Measurements from ENCODE around the gene IL34.
A peak's percentile ranks its signal among the peaks of the same experiment; 100 is the strongest.

The IL34 gene

GRCh38 chr16:70689035-70689969 lies 42.9 kb downstream of the IL34 start:
- no peak for DNase-seq (ENCODE audit: low read depth)

DNA sequence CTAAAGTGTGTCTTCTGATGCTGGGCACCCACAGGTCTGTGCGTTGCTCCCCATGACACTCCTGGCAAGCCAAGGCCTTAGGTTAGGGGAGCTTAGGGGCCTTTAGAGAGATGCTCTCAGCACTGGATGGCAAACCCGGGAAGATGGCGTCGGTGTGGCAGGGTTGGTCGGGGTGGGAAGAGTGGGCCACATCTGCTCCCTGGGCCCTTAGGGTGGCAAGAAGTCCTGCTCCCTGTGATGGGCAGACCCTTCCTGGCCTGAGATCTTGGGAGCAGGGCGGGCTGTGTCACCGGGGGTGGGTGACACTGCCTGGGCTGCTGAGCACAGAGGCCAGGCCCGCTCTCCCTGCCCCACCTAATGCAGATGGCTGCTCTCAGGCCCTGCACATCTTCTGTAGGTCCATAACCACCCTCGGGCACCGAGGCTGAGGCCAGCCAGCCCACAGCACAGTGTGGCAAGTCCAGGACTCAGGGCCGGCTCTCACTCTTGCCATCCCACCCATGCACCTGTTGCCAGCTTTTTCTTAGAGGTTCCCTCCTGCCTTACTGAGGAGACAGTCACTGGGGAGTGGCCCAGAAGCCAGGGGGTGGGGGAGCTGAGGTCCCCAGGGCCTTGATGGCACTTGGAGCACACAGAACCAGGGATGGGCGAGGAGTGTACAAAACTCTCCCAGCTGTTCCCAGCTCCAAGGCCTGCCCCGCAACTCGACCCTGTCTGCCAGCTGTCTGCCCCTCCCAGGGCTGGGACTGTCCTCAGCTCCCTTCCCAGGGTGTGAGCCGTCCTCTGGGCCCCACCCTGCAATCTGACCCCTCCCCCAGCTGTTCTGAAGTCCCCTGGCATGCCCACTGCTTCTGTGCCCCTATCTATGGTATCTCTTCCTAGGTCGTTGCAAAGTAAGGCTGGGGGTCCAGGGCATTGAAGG lies 43.9 kb downstream of the IL34 start:
- peak; percentile 49 for DNase-seq (ENCODE audit: low read depth)

- DNase-seq (ENCODE audit: low read depth): peak; percentile 100
Observed at GRCh38 chr16:70691223-70692129, 45.1 kb downstream of the IL34 start.

- no peak for DNase-seq (ENCODE audit: low read depth)
Observed at GRCh38 chr16:70692130-70692872, 45.9 kb downstream of the IL34 start.

GRCh38 chr16:70692873-70693671 lies 46.7 kb downstream of the IL34 start:
- no peak for DNase-seq (ENCODE audit: low read depth)

GRCh38 chr16:70694088-70694867 lies 47.9 kb downstream of the IL34 start:
- peak; percentile 91 for DNase-seq (ENCODE audit: low read depth)

GRCh38 chr16:70694868-70695218 lies 48.5 kb downstream of the IL34 start:
- no peak for DNase-seq (ENCODE audit: low read depth)

DNA sequence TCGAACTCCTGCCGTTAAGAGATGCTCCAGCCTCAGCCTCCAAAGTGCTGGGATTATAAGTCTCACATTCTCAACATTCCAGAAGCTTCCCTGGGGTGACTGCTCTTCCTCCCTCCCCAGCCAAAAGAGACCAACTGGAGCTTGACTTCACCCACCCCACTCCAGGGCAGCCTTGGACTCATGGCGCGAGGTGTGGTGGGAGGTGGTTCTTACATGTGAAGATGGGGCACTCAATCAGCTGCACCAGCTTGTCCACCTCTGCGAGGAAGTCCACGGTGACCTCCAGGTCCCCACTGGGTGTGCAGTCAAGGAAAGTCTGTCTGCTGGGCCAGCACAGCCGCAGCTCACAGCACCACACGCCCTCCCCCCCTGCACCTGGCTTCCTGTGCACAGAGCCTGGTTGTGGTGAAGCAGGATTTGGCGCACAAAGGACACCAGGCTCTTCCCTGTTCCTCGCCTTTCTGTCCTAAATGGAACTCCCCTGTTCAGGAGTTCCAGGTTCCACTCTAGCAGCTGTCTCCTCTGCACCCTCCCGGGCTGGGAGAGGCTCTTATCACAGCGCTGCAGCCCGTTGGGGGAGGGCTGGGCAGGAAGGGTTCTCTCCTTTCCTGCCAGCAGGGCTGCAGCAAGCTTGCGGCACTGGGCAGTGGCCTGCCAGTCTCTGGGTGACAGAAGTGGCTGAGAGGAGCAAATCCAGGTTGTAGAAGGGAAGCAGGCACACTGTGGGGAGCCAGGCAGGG lies 49.1 kb downstream of the IL34 start:
- DNase-seq (ENCODE audit: low read depth): no peak

DNA sequence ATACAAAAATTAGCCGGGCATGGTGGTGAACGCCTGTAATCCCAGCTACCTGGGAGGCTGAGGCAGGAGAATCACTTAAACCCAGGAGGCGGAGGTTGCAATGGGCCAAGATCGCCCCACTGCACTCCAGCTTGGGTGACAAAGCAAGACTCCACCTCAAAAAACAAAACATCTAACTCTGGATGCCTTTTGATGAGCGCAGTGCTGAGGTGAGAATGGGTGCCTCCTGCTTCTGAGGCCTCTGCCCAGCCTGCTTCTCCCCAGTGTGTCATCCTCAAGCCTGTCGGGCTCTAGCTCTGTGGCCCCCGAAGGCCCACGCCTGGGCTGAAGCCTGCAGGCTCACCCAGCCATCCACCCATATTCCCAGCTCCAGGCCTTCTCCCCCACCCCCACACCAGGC lies 50.0 kb downstream of the IL34 start:
- DNase-seq (ENCODE audit: low read depth): no peak

DNA sequence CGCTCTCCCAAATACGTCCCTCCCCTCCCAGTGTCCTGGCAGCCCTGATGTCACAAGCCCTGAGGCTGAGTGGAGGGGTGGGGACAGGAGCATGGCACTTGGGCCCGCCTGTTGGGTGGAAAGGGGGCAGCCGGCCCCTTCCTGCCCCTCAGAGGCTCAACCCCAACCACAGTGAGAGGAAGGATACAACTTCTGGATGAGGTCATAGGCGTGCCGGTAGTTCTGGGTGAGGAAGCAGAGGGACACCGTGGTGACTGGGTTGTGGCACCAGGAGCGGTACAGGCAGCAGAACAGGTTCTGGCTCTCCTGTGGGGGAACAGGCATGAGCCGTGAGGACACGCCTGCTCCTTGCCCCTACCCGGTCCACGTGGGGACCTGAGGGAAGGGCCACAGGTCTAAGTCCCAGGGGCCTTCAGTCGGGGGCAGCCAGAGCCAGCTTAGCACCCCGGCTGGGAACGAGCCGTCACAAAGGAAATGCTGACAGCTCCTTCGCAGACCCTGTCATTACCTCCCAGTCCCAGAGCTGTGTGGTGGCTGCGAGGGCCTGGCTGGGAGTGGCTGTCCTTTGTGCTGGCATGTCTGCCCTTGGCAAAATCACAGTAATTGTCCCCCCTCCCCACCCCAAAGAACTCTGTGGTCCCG lies 50.7 kb downstream of the IL34 start:
- no peak for DNase-seq (ENCODE audit: low read depth)

DNA sequence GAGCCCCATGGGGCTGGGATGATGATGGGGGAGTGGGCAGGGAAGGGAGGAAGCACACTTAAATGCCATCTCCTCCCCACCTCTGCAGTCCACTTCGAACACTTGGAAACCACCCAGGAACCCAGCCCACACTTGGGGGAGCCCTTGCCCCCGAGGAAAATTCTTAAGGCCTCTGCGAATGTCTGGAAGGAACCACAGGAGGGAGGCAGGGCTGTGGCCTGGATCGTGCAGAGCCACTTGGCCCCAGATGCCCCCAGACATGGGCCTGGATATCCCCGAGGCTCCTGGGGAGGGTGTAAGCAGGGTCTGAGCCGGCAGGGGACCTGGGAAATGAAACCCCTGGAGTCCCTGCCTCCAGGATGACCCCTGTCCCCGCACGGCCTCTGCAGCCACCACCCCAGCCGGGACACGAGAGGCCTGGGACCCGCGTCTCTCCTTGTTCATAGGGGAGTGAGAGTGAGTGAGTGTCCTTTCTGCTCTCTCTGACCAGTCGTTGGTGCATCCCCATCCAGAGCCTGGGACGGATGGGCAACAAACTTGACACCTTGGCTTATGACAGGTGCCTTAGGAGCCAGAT lies 51.3 kb downstream of the IL34 start:
- peak; percentile 34 for DNase-seq (ENCODE audit: low read depth)

DNA sequence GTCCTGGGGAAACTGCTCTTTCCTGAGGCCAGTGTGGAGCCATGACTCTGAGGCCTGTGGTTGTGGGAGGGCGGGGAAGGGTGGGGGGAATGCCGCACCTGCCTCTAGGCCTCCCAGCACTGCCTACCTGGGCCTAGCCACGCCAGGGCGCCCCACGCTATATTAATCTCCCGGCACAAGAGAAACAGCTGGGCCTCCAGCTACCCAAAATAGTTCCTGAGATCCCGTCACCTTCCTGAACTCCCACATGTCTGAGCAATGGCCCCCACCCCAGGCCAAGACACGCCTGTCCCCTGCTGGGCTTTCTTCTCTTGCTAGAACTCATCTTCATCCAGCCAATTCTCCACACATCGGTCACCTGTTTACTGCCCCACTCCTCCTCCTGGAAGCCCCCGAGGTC lies 52.5 kb downstream of the IL34 start:
- no peak for DNase-seq (ENCODE audit: low read depth)

DNA sequence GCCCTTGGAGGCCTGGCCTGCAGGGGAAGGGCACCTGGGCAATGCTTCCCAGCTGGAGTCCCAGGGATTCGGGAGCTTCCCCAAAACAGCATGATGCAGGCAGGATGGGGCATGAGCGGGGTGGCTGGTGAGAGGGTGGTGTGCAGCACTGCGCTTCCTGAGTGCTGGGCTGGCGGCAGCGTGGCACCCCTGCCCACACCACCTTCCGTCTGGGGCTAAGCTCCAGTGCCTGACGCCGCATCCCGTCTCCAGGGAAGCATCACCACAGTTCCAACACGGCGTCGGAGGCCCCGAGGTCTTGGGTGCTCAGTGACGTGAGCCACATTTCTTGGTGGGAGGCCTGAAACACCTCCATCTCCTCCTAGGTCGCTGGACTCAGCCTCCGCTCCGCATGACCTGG lies 53.3 kb downstream of the IL34 start:
- DNase-seq (ENCODE audit: low read depth): no peak

DNA sequence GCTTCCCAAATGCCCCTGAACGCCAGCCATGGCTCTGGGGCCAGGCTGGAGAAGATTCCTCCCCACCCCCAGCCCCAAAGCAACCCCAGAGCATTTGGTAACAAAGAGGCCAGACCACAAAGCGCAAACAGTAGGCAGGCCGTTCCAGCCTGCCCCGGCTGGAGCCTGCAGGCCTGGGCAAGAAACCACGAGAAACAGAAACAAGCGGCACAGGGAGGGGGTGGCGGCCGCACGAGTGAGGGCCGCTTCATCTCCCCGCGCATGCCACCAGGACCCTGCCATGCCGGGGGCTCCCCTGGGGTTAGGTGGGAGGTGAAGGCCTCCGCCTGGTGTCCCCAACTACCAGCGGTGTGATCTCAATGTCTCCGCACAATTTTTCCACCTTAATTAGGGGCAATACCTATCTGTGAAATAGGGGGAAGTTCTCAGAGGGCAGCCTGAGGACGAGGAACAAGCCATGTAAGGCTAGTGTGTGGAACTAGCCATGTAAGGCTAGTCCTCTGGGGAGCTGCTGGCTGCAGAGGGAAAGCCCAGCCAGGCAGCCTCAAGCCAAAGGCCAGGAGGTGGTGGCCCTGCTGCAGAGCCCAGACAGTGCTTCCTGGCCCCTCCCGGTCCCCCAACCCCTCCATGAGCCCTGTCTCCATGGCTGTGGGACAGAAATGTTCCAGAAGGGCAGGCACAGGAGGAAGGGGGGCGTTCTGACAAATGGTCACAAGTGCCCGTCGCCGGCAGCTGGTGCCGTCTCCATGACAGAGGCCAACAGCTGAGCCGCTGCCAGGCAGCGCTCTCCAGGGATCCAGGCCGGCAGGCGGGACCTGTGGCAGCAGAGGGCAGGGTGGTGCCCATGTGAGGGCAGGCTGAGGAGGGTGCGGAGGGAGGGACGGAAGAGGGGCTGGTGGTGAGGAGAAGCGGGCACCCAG lies 54.0 kb downstream of the IL34 start:
- peak; percentile 17 for DNase-seq (ENCODE audit: low read depth)

DNA sequence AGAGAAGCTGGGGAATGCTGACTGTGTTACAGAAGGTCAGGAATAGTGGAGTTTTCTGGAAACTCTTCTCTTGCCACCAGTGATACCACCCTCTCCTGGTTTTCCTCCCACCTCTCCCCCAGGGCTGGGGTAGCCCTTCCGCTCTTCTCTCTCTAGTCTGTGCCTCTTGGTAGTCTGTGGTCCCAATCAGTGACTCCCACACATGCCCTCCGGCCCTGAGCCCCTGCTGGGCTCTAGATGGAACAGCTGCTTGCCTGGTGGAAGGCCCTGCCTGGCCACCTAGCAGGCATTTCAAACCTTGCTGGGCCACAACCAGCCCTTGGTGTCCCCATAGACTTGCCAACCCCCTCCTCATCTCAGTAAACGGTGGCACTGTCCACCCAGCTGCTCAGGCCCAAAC lies 54.7 kb downstream of the IL34 start:
- DNase-seq (ENCODE audit: low read depth): no peak

DNA sequence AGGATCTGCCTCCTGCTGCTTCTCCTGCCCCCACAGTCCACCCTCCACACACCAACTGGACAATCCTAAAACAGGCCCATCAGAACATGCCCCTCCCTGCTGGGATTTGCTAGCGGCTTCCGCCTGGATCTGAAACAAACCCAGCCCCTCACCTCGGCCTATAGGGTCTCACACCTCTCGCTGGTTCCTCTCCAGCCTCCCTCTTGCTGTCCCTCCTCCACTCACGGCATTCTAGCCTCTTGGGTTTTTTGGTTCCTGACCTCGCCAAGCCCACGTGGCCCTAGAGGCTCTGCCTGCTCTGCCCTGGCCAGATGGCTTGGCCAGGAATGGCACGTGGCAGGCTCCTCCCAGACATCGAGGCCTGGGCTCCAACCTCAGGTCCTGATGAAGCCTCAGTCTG lies 55.2 kb downstream of the IL34 start:
- DNase-seq (ENCODE audit: low read depth): no peak

DNA sequence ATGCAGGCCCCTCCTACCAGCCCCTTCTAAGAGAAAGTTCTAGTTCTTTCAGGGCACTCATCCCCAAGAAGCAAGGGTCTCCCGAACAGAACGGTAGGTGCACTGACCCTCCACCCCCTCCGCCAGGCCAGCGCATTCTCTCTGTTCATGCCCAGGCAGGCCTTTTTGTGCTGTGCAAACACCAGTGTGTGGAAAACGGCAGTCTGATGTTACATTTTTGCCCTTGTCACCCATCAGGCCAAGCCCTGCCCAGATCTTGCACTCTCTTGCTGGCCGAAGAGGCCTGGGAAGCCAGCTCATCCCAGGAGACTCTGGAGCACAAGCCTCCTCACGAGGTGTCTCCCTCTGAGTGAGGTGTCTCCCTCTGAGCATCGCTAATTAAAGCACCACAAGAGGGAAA lies 55.6 kb downstream of the IL34 start:
- DNase-seq (ENCODE audit: low read depth): no peak

All from fibroblast of gingiva (primary cell).